HCT116 (cell line): Measurements from ENCODE around the gene LDLRAD4. TPM values are rescaled to one million over a fixed set of nuclear protein-coding genes. Genes with fewer than 3 reads are reported as not detected.

Experiments used
- ATAC-seq: fragments of 200-7000 bp; cut with Tn5 transposase; 2 replicates; pipeline ENCODE4 v1.9.1; 2020; ENCODE audit warnings: mild to moderate bottlenecking, moderate library complexity
- BruUV-seq: library from RNA; stranded (reverse); fragments of 400-500 nt; replicated peaks from 2 replicates; lab custom pipeline; 2021; lab: Mats Ljungman, UMichigan
- CTCF ChIA-PET: fragments of 300-600 bp; sonication (Branson Sonifier 250); formaldehyde crosslinking; loops from one replicate; lab custom pipeline; 2021; ENCODE audit warnings: antibody characterized with exemption; lab: Charles Lee
- POLR2A ChIA-PET: fragments of 300-600, 350-600 bp; sonication (Branson Sonifier 250); formaldehyde crosslinking; loops from one replicate; lab custom pipeline; 2021; ENCODE audit warnings: antibody characterized with exemption; lab: Charles Lee
- RAD21 ChIA-PET, 2 experiments: fragments of 300-600 bp; sonication (Branson Sonifier 250); formaldehyde crosslinking; loops; one replicate each; lab custom pipeline; 2023; ENCODE audit warnings: low total read pairs in 2 of 2; ENCODE audit not compliant: uncharacterized antibody in 2 of 2, unreplicated experiment in 2 of 2, low non-redundant PET in 1 of 2; lab: Charles Lee
- DNase-seq: peaks from one replicate; pipeline ENCODE4 v3.0.0-alpha.2; 2010; ENCODE audit warnings: low read depth, low spot score
- H2AFZ ChIP-seq: fragments of 200-600 bp; shearing (Covaris generic), sonication (generic); 2 replicates; pipeline ENCODE4 v1.6.1; 2017; ENCODE audit warnings: low read depth, mixed run types, mixed read lengths, antibody characterized with exemption, low read length; ENCODE audit not compliant: poor library complexity, severe bottlenecking
- H3K27ac ChIP-seq: 2 replicates; pipeline ENCODE4 v1.5.1; 2012; ENCODE audit warnings: low read depth, low read length
- H3K27me3 ChIP-seq: fragments of 200-600 bp; sonication (generic); 2 replicates; pipeline ENCODE4 v1.6.1; 2016; ENCODE audit warnings: mixed run types, low read length, mixed read lengths; ENCODE audit not compliant: insufficient read depth
- H3K36me3 ChIP-seq, 2 experiments: fragments of 200-500 bp in 1 of 2; fragments of 200-600 bp in 1 of 2; sonication (Bioruptor generic) in 1 of 2; sonication (generic) in 1 of 2; 2 replicates each; pipeline versions ENCODE4 v1.5.1 to v1.6.1; 2014 to 2016; ENCODE audit warnings: low read length in 2 of 2, inconsistent platforms in 1 of 2, mixed read lengths in 1 of 2, mixed run types in 1 of 2; ENCODE audit not compliant: insufficient read depth in 2 of 2, control insufficient read depth in 1 of 2
- H3K4me1 ChIP-seq, 2 experiments: fragments of 200-600 bp in 1 of 2; sonication (generic) in 1 of 2; 2 replicates each; pipeline versions ENCODE4 v1.5.1 to v1.6.1; 2012 to 2017; ENCODE audit warnings: low read length in 2 of 2, inconsistent platforms in 1 of 2, mild to moderate bottlenecking in 1 of 2, mixed read lengths in 1 of 2, mixed run types in 1 of 2, moderate library complexity in 1 of 2; ENCODE audit not compliant: insufficient read depth in 2 of 2, control insufficient read depth in 1 of 2
- H3K4me2 ChIP-seq: fragments of 200-600 bp; sonication (generic); 2 replicates; pipeline ENCODE4 v1.6.1; 2017; ENCODE audit warnings: mixed run types, low read length, mixed read lengths
- H3K4me3 ChIP-seq, 2 experiments: fragments of 200-600 bp in 1 of 2; sonication (generic) in 1 of 2; replicated peaks in 1 of 2; 2 replicates each; pipeline ENCODE4 v1.5.1; 2011 to 2016; ENCODE audit warnings: low read length in 2 of 2, control low read depth in 1 of 2, low read depth in 1 of 2, mild to moderate bottlenecking in 1 of 2, mixed read lengths in 1 of 2, mixed run types in 1 of 2
- H3K79me2 ChIP-seq: fragments of 200-600 bp; sonication (generic); 2 replicates; pipeline ENCODE4 v1.6.1; 2017; ENCODE audit warnings: mild to moderate bottlenecking, mixed run types, low read length, moderate library complexity, mixed read lengths; ENCODE audit not compliant: insufficient read depth
- H3K9ac ChIP-seq: fragments of 200-600 bp; sonication (generic); 2 replicates; pipeline ENCODE4 v1.6.1; 2016; ENCODE audit warnings: low read length, mixed read lengths
- H3K9me2 ChIP-seq: fragments of 200-600 bp; sonication (generic), shearing (Covaris generic); 2 replicates; pipeline ENCODE4 v1.6.1; 2017; ENCODE audit warnings: mixed run types, mild to moderate bottlenecking, moderate library complexity; ENCODE audit not compliant: insufficient read depth
- H3K9me3 ChIP-seq, 2 experiments: fragments of 200-500 bp in 1 of 2; fragments of 200-600 bp in 1 of 2; sonication (Bioruptor generic) in 1 of 2; sonication (generic) in 1 of 2; 2 replicates each; pipeline ENCODE4 v1.6.1; 2014 to 2017; ENCODE audit warnings: low read length in 2 of 2, mixed read lengths in 2 of 2, inconsistent platforms in 1 of 2, low read depth in 1 of 2, mild to moderate bottlenecking in 1 of 2, mixed run types in 1 of 2, moderate library complexity in 1 of 2; ENCODE audit not compliant: control insufficient read depth in 1 of 2, insufficient read depth in 1 of 2
- H4K20me1 ChIP-seq: fragments of 200-600 bp; sonication (generic), shearing (Covaris generic); 2 replicates; pipeline ENCODE4 v1.6.1; 2017; ENCODE audit warnings: mixed run types, mild to moderate bottlenecking, moderate library complexity; ENCODE audit not compliant: insufficient read depth
- EGR1 ChIP-seq: IDR thresholded peaks from 2 replicates; pipeline ENCODE4 v1.6.1; 2012; ENCODE audit warnings: low read depth
- ELF1 ChIP-seq: IDR thresholded peaks from 2 replicates; pipeline ENCODE4 v1.6.1; 2012; ENCODE audit warnings: low read depth, borderline replicate concordance
- FOSL1 ChIP-seq: IDR thresholded peaks from 2 replicates; pipeline ENCODE4 v1.6.1; 2012; ENCODE audit warnings: low read depth
- JUND ChIP-seq: IDR thresholded peaks from 2 replicates; pipeline ENCODE4 v1.6.1; 2012
- POLR2A ChIP-seq: IDR thresholded peaks from 2 replicates; pipeline ENCODE4 v1.7.0; 2011; ENCODE audit warnings: borderline replicate concordance; ENCODE audit not compliant: insufficient read depth, insufficient read length; ENCODE audit errors: extremely low read depth
- RAD21 ChIP-seq: IDR thresholded peaks from 2 replicates; pipeline ENCODE4 v1.6.1; 2012; ENCODE audit warnings: low read depth, mild to moderate bottlenecking
- SIN3A ChIP-seq: IDR thresholded peaks from 2 replicates; pipeline ENCODE4 v1.6.1; 2012; ENCODE audit warnings: low read depth
- SP1 ChIP-seq: IDR thresholded peaks from 2 replicates; pipeline ENCODE4 v1.6.1; 2012; ENCODE audit warnings: low read depth
- SRF ChIP-seq: IDR thresholded peaks from 2 replicates; pipeline ENCODE4 v1.6.1; 2012; ENCODE audit warnings: low read depth
- TCF7L2 ChIP-seq: IDR thresholded peaks from 2 replicates; pipeline ENCODE4 v1.7.0; 2011; ENCODE audit warnings: borderline replicate concordance, inconsistent platforms; ENCODE audit not compliant: insufficient read depth, insufficient read length; ENCODE audit errors: extremely low read depth
- YY1 ChIP-seq: IDR thresholded peaks from 2 replicates; pipeline ENCODE4 v1.6.1; 2011; ENCODE audit warnings: low read length, low read depth, moderate library complexity, mild to moderate bottlenecking; ENCODE audit not compliant: insufficient replicate concordance; ENCODE audit errors: extremely low read depth
- intact Hi-C: fragments of 100-400 bp; cut with micrococcal nuclease; formaldehyde crosslinking; loops from 2 replicates; pipeline ENCODE4 v1.10.0; 2022
- total RNA-seq: library from RNA; stranded (reverse); gene quantifications from one replicate; pipeline ENCODE4 v1.2.1, GENCODE V29; 2021; ENCODE audit not compliant: unreplicated experiment
- TF ChIP-seq, protein P1 (sequence below): IDR thresholded peaks from 2 replicates; pipeline ENCODE4 v1.6.1; 2012
- TF ChIP-seq, protein P2 (sequence below): IDR thresholded peaks from 2 replicates; pipeline ENCODE4 v1.6.1; 2011; ENCODE audit warnings: mild to moderate bottlenecking, low read length, moderate library complexity; ENCODE audit not compliant: insufficient replicate concordance; ENCODE audit errors: extremely low read depth
- TF ChIP-seq, protein P3 (sequence below): IDR thresholded peaks from 2 replicates; pipeline ENCODE4 v1.6.1; 2012; ENCODE audit warnings: low read depth
- TF ChIP-seq, protein P4 (sequence below), 3 experiments: fragments of 200-600 bp in 1 of 3; sonication (generic) in 1 of 3; IDR thresholded peaks in 2 of 3; conservative IDR thresholded peaks in 1 of 3; 2 replicates each; pipeline ENCODE4 v1.5.1; 2012 to 2017; ENCODE audit warnings: low read depth in 2 of 3, low read length in 2 of 3, antibody characterized with exemption in 1 of 3, borderline replicate concordance in 1 of 3, control low read depth in 1 of 3, mild to moderate bottlenecking in 1 of 3, mixed read lengths in 1 of 3, mixed run types in 1 of 3, moderate library complexity in 1 of 3; ENCODE audit not compliant: insufficient read depth in 1 of 3

Gene LDLRAD4
- total RNA-seq, 1 experiment from 2014 or later = 1.2 TPM

DNA sequence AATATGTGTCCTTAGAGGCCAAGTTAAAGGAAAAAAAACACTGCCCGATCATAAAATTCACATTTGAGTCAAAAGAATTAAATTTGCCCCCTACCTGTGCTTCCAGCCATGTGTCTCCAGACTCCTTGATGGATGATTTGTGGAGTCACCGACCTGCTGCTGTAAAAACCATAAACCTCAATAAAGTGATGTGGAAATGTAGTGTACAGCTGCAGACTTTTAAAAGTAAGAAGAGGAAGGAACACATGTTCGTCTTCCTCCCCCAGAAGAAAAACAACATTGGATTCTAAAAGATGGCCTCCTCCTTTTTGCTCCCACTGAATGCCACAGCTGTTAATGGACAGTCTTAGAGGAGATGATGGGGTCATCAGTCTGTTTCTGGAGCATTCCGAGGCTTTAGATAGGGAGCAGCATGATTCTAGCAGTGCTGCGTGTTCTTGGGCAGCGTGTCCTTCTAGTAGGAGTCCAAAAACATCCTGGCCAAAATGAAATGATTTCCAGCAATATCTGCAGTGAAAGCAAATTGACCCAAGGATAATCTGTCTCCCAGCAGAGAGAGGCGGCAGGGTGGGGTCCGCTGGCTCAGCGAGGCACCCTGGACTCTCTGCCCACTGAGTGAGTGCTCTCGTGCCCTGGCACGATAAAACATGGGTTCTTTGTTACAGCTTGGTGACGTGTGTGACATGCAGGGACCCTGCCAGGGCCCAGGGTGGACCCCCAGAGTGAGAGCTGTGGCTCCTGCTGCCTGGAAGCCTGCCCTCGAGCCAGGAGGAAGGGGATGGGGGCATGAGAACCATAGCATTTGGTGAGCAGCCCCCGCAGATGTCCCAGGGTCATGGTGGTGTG, 311.7 kb downstream of the LDLRAD4 start:
- Histone ChIP-seq H3K4me2 (no peak overlapping the region), H2AFZ (no peak overlapping the region), H3K79me2 (no peaks in the 10 kb centered on the region), H3K9me3 (no peaks in the 10 kb centered on the region), H3K36me3 (no peaks in the 10 kb centered on the region), H3K27me3 (peaks cover 12% of the 10 kb centered on the region; the same call in 1 of the 2 replicates), H3K9ac (no peak overlapping the region), H4K20me1 (no peaks in the 10 kb centered on the region), H3K27ac (no peak overlapping the region), H3K9me2 (no peaks in the 10 kb centered on the region), H3K4me3 (no peak overlapping the region), H3K4me1 (no peaks in the 10 kb centered on the region)
- ChIA-PET CTCF (interaction anchor here (0.6 to 1.5 kb wide), 5 partner anchors 16 to 418 kb away, joined by 3 to 18 read pairs (median 3); no protein-coding TSS in a partner anchor), POLR2A (no interaction called here), RAD21 (interaction anchor here (1.0 to 1.3 kb wide), 3 partner anchors 314 kb away, joined by 3 to 4 read pairs (median 4); no protein-coding TSS in a partner anchor)
- intact Hi-C loops = loop anchor here (10.0 kb wide), 1 partner anchor 315 kb away; the partner anchor contains the start of gene LDLRAD4
- no TSS peak for BruUV-seq
- no peak for ATAC-seq
- TF ChIP-seq YY1 (no peak), JUND (no peak), POLR2A (no peak), RAD21 (no peak), SRF (no peak), TCF7L2 (no peak), SIN3A (no peak), ELF1 (no peak), FOSL1 (no peak), SP1 (no peak), EGR1 (no peak)
- TF ChIP-seq, protein P1, sequence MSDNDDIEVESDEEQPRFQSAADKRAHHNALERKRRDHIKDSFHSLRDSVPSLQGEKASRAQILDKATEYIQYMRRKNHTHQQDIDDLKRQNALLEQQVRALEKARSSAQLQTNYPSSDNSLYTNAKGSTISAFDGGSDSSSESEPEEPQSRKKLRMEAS = no peak
- TF ChIP-seq, protein P2, sequence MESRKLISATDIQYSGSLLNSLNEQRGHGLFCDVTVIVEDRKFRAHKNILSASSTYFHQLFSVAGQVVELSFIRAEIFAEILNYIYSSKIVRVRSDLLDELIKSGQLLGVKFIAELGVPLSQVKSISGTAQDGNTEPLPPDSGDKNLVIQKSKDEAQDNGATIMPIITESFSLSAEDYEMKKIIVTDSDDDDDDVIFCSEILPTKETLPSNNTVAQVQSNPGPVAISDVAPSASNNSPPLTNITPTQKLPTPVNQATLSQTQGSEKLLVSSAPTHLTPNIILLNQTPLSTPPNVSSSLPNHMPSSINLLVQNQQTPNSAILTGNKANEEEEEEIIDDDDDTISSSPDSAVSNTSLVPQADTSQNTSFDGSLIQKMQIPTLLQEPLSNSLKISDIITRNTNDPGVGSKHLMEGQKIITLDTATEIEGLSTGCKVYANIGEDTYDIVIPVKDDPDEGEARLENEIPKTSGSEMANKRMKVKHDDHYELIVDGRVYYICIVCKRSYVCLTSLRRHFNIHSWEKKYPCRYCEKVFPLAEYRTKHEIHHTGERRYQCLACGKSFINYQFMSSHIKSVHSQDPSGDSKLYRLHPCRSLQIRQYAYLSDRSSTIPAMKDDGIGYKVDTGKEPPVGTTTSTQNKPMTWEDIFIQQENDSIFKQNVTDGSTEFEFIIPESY = no peak
- TF ChIP-seq, protein P3, sequence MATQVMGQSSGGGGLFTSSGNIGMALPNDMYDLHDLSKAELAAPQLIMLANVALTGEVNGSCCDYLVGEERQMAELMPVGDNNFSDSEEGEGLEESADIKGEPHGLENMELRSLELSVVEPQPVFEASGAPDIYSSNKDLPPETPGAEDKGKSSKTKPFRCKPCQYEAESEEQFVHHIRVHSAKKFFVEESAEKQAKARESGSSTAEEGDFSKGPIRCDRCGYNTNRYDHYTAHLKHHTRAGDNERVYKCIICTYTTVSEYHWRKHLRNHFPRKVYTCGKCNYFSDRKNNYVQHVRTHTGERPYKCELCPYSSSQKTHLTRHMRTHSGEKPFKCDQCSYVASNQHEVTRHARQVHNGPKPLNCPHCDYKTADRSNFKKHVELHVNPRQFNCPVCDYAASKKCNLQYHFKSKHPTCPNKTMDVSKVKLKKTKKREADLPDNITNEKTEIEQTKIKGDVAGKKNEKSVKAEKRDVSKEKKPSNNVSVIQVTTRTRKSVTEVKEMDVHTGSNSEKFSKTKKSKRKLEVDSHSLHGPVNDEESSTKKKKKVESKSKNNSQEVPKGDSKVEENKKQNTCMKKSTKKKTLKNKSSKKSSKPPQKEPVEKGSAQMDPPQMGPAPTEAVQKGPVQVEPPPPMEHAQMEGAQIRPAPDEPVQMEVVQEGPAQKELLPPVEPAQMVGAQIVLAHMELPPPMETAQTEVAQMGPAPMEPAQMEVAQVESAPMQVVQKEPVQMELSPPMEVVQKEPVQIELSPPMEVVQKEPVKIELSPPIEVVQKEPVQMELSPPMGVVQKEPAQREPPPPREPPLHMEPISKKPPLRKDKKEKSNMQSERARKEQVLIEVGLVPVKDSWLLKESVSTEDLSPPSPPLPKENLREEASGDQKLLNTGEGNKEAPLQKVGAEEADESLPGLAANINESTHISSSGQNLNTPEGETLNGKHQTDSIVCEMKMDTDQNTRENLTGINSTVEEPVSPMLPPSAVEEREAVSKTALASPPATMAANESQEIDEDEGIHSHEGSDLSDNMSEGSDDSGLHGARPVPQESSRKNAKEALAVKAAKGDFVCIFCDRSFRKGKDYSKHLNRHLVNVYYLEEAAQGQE = no peak
- TF ChIP-seq, protein P4, sequence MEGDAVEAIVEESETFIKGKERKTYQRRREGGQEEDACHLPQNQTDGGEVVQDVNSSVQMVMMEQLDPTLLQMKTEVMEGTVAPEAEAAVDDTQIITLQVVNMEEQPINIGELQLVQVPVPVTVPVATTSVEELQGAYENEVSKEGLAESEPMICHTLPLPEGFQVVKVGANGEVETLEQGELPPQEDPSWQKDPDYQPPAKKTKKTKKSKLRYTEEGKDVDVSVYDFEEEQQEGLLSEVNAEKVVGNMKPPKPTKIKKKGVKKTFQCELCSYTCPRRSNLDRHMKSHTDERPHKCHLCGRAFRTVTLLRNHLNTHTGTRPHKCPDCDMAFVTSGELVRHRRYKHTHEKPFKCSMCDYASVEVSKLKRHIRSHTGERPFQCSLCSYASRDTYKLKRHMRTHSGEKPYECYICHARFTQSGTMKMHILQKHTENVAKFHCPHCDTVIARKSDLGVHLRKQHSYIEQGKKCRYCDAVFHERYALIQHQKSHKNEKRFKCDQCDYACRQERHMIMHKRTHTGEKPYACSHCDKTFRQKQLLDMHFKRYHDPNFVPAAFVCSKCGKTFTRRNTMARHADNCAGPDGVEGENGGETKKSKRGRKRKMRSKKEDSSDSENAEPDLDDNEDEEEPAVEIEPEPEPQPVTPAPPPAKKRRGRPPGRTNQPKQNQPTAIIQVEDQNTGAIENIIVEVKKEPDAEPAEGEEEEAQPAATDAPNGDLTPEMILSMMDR (IDR thresholded peaks at IDR 0.05 in 2 of 3, conservative IDR thresholded peaks at IDR 0.05 in 1 of 3; ENCODE audit: borderline replicate concordance in 1 of 3, insufficient read depth in 1 of 3, low read depth in 2 of 3, low read length in 2 of 3) = no peak
- DNase-seq = no peak
